Keratinocyte (primary cell): ENCODE results near the gene LRRC57. TPM values are rescaled to one million over a fixed set of nuclear protein-coding genes. Genes with fewer than 3 reads are reported as not detected.

Experiments used
- DNase-seq: peaks from one replicate; pipeline ENCODE4 v3.0.0-alpha.2; 2011; ENCODE audit warnings: low read depth, missing footprints, low spot score
- FAIRE-seq: peaks from 2 replicates; lab custom pipeline; 2011; peaks lifted over from hg19 to GRCh38; lab: Jason Lieb, UNC
- H2AFZ ChIP-seq: 2 replicates; pipeline ENCODE4 v1.6.0; 2012; ENCODE audit warnings: low read length, control low read depth, inconsistent platforms; ENCODE audit not compliant: control insufficient read depth
- H3K27ac ChIP-seq: 2 replicates; pipeline ENCODE4 v1.5.1; 2011; ENCODE audit warnings: low read length; ENCODE audit not compliant: control insufficient read depth, insufficient read depth
- H3K27me3 ChIP-seq: 3 replicates; pipeline ENCODE4 v1.6.0; 2011; ENCODE audit warnings: low read length; ENCODE audit not compliant: control insufficient read depth, insufficient read depth; ENCODE audit errors: extremely low read depth
- H3K36me3 ChIP-seq, 2 experiments: 2 replicates in 1 of 2; 3 replicates in 1 of 2; pipeline ENCODE4 v1.5.1; 2011; ENCODE audit warnings: low read length in 2 of 2, mild to moderate bottlenecking in 1 of 2; ENCODE audit not compliant: control insufficient read depth in 2 of 2, insufficient read depth in 2 of 2; ENCODE audit errors: extremely low read depth in 1 of 2
- H3K4me1 ChIP-seq: 3 replicates; pipeline ENCODE4 v1.5.1; 2011; ENCODE audit warnings: low read length; ENCODE audit not compliant: control insufficient read depth, insufficient read depth; ENCODE audit errors: extremely low read depth
- H3K4me2 ChIP-seq: 3 replicates; pipeline ENCODE4 v1.6.0; 2011; ENCODE audit warnings: low read depth, low read length; ENCODE audit not compliant: control insufficient read depth, insufficient read depth; ENCODE audit errors: extremely low read depth
- H3K4me3 ChIP-seq, 3 experiments: fragments of 200-600 bp in 1 of 3; sonication (generic) in 1 of 3; 2 replicates in 2 of 3; 3 replicates in 1 of 3; pipeline ENCODE4 v1.5.1; 2011 to 2016; ENCODE audit warnings: low read length in 3 of 3, mild to moderate bottlenecking in 3 of 3, control low read depth in 2 of 3, inconsistent platforms in 1 of 3, low read depth in 1 of 3, mixed read lengths in 1 of 3, mixed run types in 1 of 3, moderate library complexity in 1 of 3; ENCODE audit not compliant: control insufficient read depth in 2 of 3, insufficient read depth in 2 of 3; ENCODE audit errors: extremely low read depth in 1 of 3
- H3K79me2 ChIP-seq: 2 replicates; pipeline ENCODE4 v1.6.0; 2012; ENCODE audit warnings: low read length; ENCODE audit not compliant: control insufficient read depth, insufficient read depth
- H3K9ac ChIP-seq: 3 replicates; pipeline ENCODE4 v1.6.0; 2011; ENCODE audit warnings: low read length; ENCODE audit not compliant: control insufficient read depth, insufficient read depth; ENCODE audit errors: extremely low read depth
- H3K9me1 ChIP-seq: 3 replicates; pipeline ENCODE4 v1.6.0; 2011; ENCODE audit warnings: low read length; ENCODE audit not compliant: control insufficient read depth, insufficient read depth; ENCODE audit errors: extremely low read depth
- H3K9me3 ChIP-seq: 2 replicates; pipeline ENCODE4 v1.5.1; 2012; ENCODE audit warnings: low read depth, low read length; ENCODE audit not compliant: control insufficient read depth
- H4K20me1 ChIP-seq: 3 replicates; pipeline ENCODE4 v1.6.0; 2011; ENCODE audit warnings: low read length; ENCODE audit not compliant: control insufficient read depth, insufficient read depth; ENCODE audit errors: extremely low read depth
- CTCF ChIP-seq, 3 experiments: IDR thresholded peaks in 1 of 3; conservative IDR thresholded peaks in 1 of 3; optimal IDR thresholded peaks in 1 of 3; 2 replicates in 2 of 3; 3 replicates in 1 of 3; pipeline versions ENCODE3 to v1.5.1; 2011; ENCODE audit warnings: low read length in 3 of 3, mild to moderate bottlenecking in 3 of 3, moderate library complexity in 2 of 3, control low read depth in 1 of 3, inconsistent platforms in 1 of 3; ENCODE audit not compliant: insufficient read depth in 2 of 3; ENCODE audit errors: extremely low read depth in 1 of 3
- EZH2 ChIP-seq: IDR thresholded peaks from one replicate; pipeline ENCODE4 v1.6.1; 2012; ENCODE audit warnings: inconsistent platforms, mild to moderate bottlenecking, low read length, moderate library complexity
- dilution Hi-C: fragments of 300-500 bp; cut with MboI; formaldehyde crosslinking; loops from one replicate; pipeline ENCODE4 v1.7.0; 2020; ENCODE audit warnings: low sequenced_read_pairs; ENCODE audit not compliant: extremely low pct_ligation_motif_present
- polyA plus RNA-seq, 5 experiments: library from polyadenylated mRNA; depleted of rRNA in 3 of 5; stranded (reverse) in 3 of 5; stranded (forward) in 1 of 5; unstranded in 1 of 5; fragments of >200 nt; gene quantifications; 1 replicate in 1 of 5; 2 replicates in 3 of 5; 3 replicates in 1 of 5; pipeline versions ENCODE4 v1.2.1 to v1.2.3, GENCODE V29; 2011 to 2012; ENCODE audit warnings: missing spikeins in 2 of 5, low read depth in 1 of 5, low replicate concordance in 1 of 5

Gene LRRC57
- polyA plus RNA-seq, 1 donor (not counting 4 experiments of a cell fraction or from before 2014, with no cell fraction given) = 12.8 TPM

- Histone ChIP-seq H3K4me3 (no peak overlapping the region), H2AFZ (no peak overlapping the region), H3K4me2 (no peak overlapping the region), H3K27me3 (no peaks in the 10 kb centered on the region), H3K9me3 (no peaks in the 10 kb centered on the region), H3K36me3 (peaks cover 2 to 6% of the 10 kb centered on the region in 2 experiments), H3K9ac (no peak overlapping the region), H3K79me2 (peaks cover 20% of the 10 kb centered on the region), H3K9me1 (no peaks in the 10 kb centered on the region), H3K4me1 (peaks cover 16% of the 10 kb centered on the region), H4K20me1 (no peaks in the 10 kb centered on the region), H3K27ac (no peak overlapping the region)
- FAIRE-seq (no peak), DNase-seq (no peak)
- dilution Hi-C loops = no loop called here
- no peak for TF ChIP-seq EZH2
- TF ChIP-seq CTCF (optimal IDR thresholded peaks at IDR 0.05 in 1 of 3, IDR thresholded peaks at IDR 0.05 in 1 of 3, conservative IDR thresholded peaks at IDR 0.05 in 1 of 3; ENCODE audit: extremely low read depth in 1 of 3, insufficient read depth in 2 of 3, low read length in 3 of 3) = no peak
Measured at GRCh38 chr15:42544853-42545629, 3.6 kb downstream of the LRRC57 start.

- Histone ChIP-seq H3K9me3 (no peaks in the 10 kb centered on the region), H3K27ac (no peak overlapping the region), H3K9ac (no peak overlapping the region), H3K4me3 (no peak overlapping the region), H3K27me3 (no peaks in the 10 kb centered on the region), H3K4me1 (no peaks in the 10 kb centered on the region), H3K79me2 (no peaks in the 10 kb centered on the region), H3K36me3 (peaks cover 11% of the 10 kb centered on the region in 2 experiments), H2AFZ (no peak overlapping the region), H4K20me1 (no peaks in the 10 kb centered on the region), H3K4me2 (no peak overlapping the region), H3K9me1 (no peaks in the 10 kb centered on the region)
- TF ChIP-seq EZH2 (no peak), CTCF (optimal IDR thresholded peaks at IDR 0.05 in 1 of 3, IDR thresholded peaks at IDR 0.05 in 1 of 3, conservative IDR thresholded peaks at IDR 0.05 in 1 of 3; ENCODE audit: extremely low read depth in 1 of 3, insufficient read depth in 2 of 3, low read length in 3 of 3) (no peak)
- DNase-seq (no peak), FAIRE-seq (no peak)
- dilution Hi-C loops = no loop called here
Measured at GRCh38 chr15:42533246-42533645, 15.3 kb downstream of the LRRC57 start.
